Liver (tissue), 9 donors: ENCODE measurements around the gene JAG1. TPM values are rescaled to one million over a fixed set of nuclear protein-coding genes. Genes with fewer than 3 reads are reported as not detected.
A peak's percentile ranks its signal among the peaks of the same experiment; 100 is the strongest.

ENCODE experiments used
- DNase-seq: peaks from one replicate; pipeline ENCODE4 v3.0.0-alpha.2; 2017; ENCODE audit warnings: low spot score
- H3K27ac ChIP-seq, 2 donors: one replicate each; pipeline ENCODE4 v1.7.0; 2013; ENCODE audit warnings: inconsistent platforms in 2 of 2, low read length in 2 of 2, control low read depth in 1 of 2, low read depth in 1 of 2, mild to moderate bottlenecking in 1 of 2
- H3K27me3 ChIP-seq, 4 donors: one replicate each; pipeline versions ENCODE4 v1.6.1 to v1.7.0; 2013; ENCODE audit warnings: low read length in 3 of 4, inconsistent platforms in 1 of 4, mild to moderate bottlenecking in 1 of 4, moderate library complexity in 1 of 4; ENCODE audit not compliant: control insufficient read depth in 4 of 4, insufficient read depth in 4 of 4
- H3K36me3 ChIP-seq, 4 donors: one replicate each; pipeline versions ENCODE4 v1.6.1 to v1.7.0; 2013; ENCODE audit warnings: low read length in 3 of 4, mild to moderate bottlenecking in 3 of 4, low read depth in 1 of 4, moderate library complexity in 1 of 4; ENCODE audit not compliant: control insufficient read depth in 4 of 4, insufficient read depth in 3 of 4
- H3K4me1 ChIP-seq, 4 donors: one replicate each; pipeline versions ENCODE4 v1.6.1 to v1.7.0; 2013; ENCODE audit warnings: low read length in 3 of 4, mild to moderate bottlenecking in 3 of 4, moderate library complexity in 1 of 4; ENCODE audit not compliant: control insufficient read depth in 4 of 4, insufficient read depth in 4 of 4
- H3K4me3 ChIP-seq, 3 donors: one replicate each; pipeline versions ENCODE4 v1.6.1 to v1.7.0; 2013; ENCODE audit warnings: low read length in 3 of 3, control low read depth in 1 of 3, low read depth in 1 of 3, mild to moderate bottlenecking in 1 of 3
- H3K9ac ChIP-seq, 2 donors: one replicate each; pipeline ENCODE4 v1.7.0; 2013; ENCODE audit warnings: low read length in 2 of 2, mild to moderate bottlenecking in 2 of 2, moderate library complexity in 2 of 2, control low read depth in 1 of 2, low read depth in 1 of 2
- H3K9me3 ChIP-seq, 4 donors: one replicate each; pipeline versions ENCODE4 v1.6.1 to v1.7.0; 2013; ENCODE audit warnings: low read length in 3 of 4; ENCODE audit not compliant: control insufficient read depth in 4 of 4
- EGR1 ChIP-seq, 2 donors: IDR thresholded peaks; 2 replicates each; pipeline ENCODE4 v1.6.1; 2016 to 2018; ENCODE audit warnings: antibody characterized with exemption in 2 of 2, low read depth in 2 of 2
- FOXA1 ChIP-seq: IDR thresholded peaks from 2 replicates; pipeline ENCODE4 v1.6.1; 2016; ENCODE audit warnings: antibody characterized with exemption
- FOXA2 ChIP-seq: IDR thresholded peaks from 2 replicates; pipeline ENCODE4 v1.6.1; 2016; ENCODE audit warnings: antibody characterized with exemption
- GABPA ChIP-seq, 2 donors: IDR thresholded peaks in 1 of 2; conservative IDR thresholded peaks in 1 of 2; 2 replicates each; pipeline ENCODE4 v1.6.1; 2016; ENCODE audit warnings: antibody characterized with exemption in 2 of 2, mild to moderate bottlenecking in 1 of 2, moderate library complexity in 1 of 2
- HNF4A ChIP-seq, 2 donors: conservative IDR thresholded peaks; 2 replicates each; pipeline ENCODE4 v1.6.1; 2016; ENCODE audit warnings: antibody characterized with exemption in 2 of 2, mild to moderate bottlenecking in 2 of 2
- HNF4G ChIP-seq: IDR thresholded peaks from 2 replicates; pipeline ENCODE4 v1.6.1; 2016; ENCODE audit warnings: antibody characterized with exemption
- JUND ChIP-seq, 2 donors: IDR thresholded peaks; 2 replicates each; pipeline ENCODE4 v1.6.1; 2016; ENCODE audit warnings: antibody characterized with exemption in 2 of 2
- NR2F2 ChIP-seq: IDR thresholded peaks from 2 replicates; pipeline ENCODE4 v1.6.1; 2016; ENCODE audit warnings: antibody characterized with exemption
- RAD21 ChIP-seq, 2 donors: IDR thresholded peaks; 2 replicates each; pipeline ENCODE4 v1.6.1; 2016; ENCODE audit warnings: antibody characterized with exemption in 2 of 2, mild to moderate bottlenecking in 2 of 2
- RXRA ChIP-seq, 2 donors: IDR thresholded peaks; 2 replicates each; pipeline ENCODE4 v1.6.1; 2017 to 2018; ENCODE audit warnings: antibody characterized with exemption in 2 of 2, mild to moderate bottlenecking in 1 of 2
- SP1 ChIP-seq: IDR thresholded peaks from 2 replicates; pipeline ENCODE4 v1.6.1; 2018; ENCODE audit warnings: antibody characterized with exemption, mild to moderate bottlenecking
- TAF1 ChIP-seq: conservative IDR thresholded peaks from 2 replicates; pipeline ENCODE4 v1.6.1; 2016; ENCODE audit warnings: antibody characterized with exemption, mild to moderate bottlenecking
- YY1 ChIP-seq: IDR thresholded peaks from 2 replicates; pipeline ENCODE4 v1.6.1; 2016; ENCODE audit warnings: antibody characterized with exemption, mild to moderate bottlenecking
- WGBS: extraction: QIAGEN DNeasy Blood & Tissue Kit; methylation state at CpG from one replicate; pipeline ENCODE4 v1.1.7; 2013; 5-methylcytosine and 5-hydroxymethylcytosine counted together
- polyA plus RNA-seq, 2 donors: library from polyadenylated mRNA; stranded (reverse) in 1 of 2; unstranded in 1 of 2; fragments of 200-250 nt in 1 of 2; fragments of >200 nt in 1 of 2; fragmentation: Nextera tagmentation in 1 of 2; extraction: Ambion mirVana in 1 of 2; gene quantifications; one replicate each; pipeline versions ENCODE4 v1.2.1 to v1.2.3, GENCODE V29; 2013 to 2015
- total RNA-seq, 2 donors: library from RNA; depleted of rRNA; stranded (reverse); fragments of >200 nt; gene quantifications; one replicate each; pipeline ENCODE4 v1.2.3, GENCODE V29; 2014
- TF ChIP-seq, protein P1 (sequence below): IDR thresholded peaks from 2 replicates; pipeline ENCODE4 v1.6.1; 2016; ENCODE audit warnings: antibody characterized with exemption
- TF ChIP-seq, protein P2 (sequence below): IDR thresholded peaks from 2 replicates; pipeline ENCODE4 v1.6.1; 2016; ENCODE audit warnings: antibody characterized with exemption, mild to moderate bottlenecking
- TF ChIP-seq, protein P3 (sequence below): IDR thresholded peaks from 2 replicates; pipeline ENCODE4 v1.6.1; 2016; ENCODE audit warnings: antibody characterized with exemption
- TF ChIP-seq, protein P4 (sequence below): IDR thresholded peaks from 2 replicates; pipeline ENCODE4 v1.6.1; 2016; ENCODE audit warnings: antibody characterized with exemption
- donor health status: healthy.
- donor health status: healthy.
- donor health status: healthy.
- donor health status: healthy.
- donor health status: healthy.

The JAG1 gene
- total and polyA plus RNA-seq, 4 donors, result 1.8 to 16.6 (median 4.6) TPM

DNA sequence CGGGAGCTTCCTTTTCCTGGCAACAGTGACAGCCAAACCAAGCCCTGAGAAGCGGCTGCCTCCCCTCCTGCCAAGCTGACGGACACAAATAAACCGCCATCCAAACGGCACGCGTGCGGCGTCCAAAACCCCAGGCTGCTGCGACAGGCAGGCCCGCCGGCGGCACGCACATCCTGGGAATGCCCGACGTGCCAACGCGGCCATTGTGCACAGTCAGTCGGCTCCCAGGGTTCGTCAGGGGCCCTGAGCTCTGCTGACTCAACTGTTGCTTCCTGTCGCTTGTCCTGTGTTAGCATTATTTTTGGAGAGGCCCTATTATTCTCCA lies 6.8 kb downstream of the JAG1 start:
- Histone ChIP-seq H3K9ac (no peak overlapping the region), H3K36me3 (no peaks in the 10 kb centered on the region), H3K4me1 (peaks cover 0 to 4% (median 0%) of the 10 kb centered on the region in 4 donors), H3K27me3 (no peaks in the 10 kb centered on the region), H3K27ac (peak overlapping the region in 1 of 2 donors; percentile 21), H3K4me3 (no peak overlapping the region), H3K9me3 (no peaks in the 10 kb centered on the region)
- WGBS, result 86% methylated on average over 21 of the region's 21 CpGs
- no peak for DNase-seq
- TF ChIP-seq, protein P1, sequence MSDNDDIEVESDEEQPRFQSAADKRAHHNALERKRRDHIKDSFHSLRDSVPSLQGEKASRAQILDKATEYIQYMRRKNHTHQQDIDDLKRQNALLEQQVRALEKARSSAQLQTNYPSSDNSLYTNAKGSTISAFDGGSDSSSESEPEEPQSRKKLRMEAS, result no peak
- TF ChIP-seq, protein P2, sequence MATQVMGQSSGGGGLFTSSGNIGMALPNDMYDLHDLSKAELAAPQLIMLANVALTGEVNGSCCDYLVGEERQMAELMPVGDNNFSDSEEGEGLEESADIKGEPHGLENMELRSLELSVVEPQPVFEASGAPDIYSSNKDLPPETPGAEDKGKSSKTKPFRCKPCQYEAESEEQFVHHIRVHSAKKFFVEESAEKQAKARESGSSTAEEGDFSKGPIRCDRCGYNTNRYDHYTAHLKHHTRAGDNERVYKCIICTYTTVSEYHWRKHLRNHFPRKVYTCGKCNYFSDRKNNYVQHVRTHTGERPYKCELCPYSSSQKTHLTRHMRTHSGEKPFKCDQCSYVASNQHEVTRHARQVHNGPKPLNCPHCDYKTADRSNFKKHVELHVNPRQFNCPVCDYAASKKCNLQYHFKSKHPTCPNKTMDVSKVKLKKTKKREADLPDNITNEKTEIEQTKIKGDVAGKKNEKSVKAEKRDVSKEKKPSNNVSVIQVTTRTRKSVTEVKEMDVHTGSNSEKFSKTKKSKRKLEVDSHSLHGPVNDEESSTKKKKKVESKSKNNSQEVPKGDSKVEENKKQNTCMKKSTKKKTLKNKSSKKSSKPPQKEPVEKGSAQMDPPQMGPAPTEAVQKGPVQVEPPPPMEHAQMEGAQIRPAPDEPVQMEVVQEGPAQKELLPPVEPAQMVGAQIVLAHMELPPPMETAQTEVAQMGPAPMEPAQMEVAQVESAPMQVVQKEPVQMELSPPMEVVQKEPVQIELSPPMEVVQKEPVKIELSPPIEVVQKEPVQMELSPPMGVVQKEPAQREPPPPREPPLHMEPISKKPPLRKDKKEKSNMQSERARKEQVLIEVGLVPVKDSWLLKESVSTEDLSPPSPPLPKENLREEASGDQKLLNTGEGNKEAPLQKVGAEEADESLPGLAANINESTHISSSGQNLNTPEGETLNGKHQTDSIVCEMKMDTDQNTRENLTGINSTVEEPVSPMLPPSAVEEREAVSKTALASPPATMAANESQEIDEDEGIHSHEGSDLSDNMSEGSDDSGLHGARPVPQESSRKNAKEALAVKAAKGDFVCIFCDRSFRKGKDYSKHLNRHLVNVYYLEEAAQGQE, result no peak
- TF ChIP-seq FOXA1, result no peak
- TF ChIP-seq, protein P3, sequence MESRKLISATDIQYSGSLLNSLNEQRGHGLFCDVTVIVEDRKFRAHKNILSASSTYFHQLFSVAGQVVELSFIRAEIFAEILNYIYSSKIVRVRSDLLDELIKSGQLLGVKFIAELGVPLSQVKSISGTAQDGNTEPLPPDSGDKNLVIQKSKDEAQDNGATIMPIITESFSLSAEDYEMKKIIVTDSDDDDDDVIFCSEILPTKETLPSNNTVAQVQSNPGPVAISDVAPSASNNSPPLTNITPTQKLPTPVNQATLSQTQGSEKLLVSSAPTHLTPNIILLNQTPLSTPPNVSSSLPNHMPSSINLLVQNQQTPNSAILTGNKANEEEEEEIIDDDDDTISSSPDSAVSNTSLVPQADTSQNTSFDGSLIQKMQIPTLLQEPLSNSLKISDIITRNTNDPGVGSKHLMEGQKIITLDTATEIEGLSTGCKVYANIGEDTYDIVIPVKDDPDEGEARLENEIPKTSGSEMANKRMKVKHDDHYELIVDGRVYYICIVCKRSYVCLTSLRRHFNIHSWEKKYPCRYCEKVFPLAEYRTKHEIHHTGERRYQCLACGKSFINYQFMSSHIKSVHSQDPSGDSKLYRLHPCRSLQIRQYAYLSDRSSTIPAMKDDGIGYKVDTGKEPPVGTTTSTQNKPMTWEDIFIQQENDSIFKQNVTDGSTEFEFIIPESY, result no peak
- TF ChIP-seq EGR1 (IDR thresholded peaks at IDR 0.05; ENCODE audit: low read depth in 2 of 2), result no peak
- no peak for TF ChIP-seq RXRA (IDR thresholded peaks at IDR 0.05)
- TF ChIP-seq FOXA2, result no peak
- TF ChIP-seq, protein P4, sequence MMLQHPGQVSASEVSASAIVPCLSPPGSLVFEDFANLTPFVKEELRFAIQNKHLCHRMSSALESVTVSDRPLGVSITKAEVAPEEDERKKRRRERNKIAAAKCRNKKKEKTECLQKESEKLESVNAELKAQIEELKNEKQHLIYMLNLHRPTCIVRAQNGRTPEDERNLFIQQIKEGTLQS, result no peak

DNA sequence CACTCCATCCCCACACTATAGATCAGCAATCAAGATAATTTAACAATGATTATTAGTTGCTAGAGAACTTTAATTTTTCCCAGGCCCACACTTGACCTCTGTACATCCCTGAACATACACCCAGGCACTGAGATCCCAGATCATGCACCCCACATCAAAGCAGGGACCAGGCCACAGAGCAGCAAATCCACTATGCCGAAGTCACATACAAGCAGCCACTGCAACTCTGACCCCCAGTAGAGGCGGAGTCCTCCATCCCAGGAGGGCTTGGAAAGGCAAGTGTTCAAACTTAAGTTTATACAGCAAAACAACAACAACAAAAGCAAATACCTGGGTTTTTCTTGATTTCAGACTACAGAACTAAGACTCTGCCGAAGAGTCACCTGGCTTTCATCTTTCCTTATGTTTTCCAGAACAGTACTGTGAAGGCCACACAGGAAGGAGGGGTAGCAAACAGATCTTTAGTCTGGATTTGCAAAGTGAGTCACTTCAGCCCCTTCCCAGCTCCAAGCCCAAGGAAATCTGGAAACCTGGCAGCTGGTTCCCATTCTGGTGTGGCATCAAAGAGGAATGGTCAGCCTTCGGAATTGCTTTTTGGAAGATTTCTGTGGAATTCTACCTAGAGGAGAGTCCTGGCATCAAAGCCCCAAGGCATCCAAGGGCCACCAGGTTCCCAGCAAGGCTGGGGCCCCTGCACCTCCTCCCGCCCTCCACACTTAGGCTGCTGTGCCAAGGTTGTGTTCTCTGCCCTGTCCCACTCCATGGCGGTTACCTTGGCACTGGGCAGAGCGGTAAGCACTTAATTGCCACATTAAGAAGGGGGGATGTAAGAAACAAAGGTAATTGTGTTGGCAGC lies 7.3 kb downstream of the JAG1 start:
- Histone ChIP-seq H3K4me3 (no peak overlapping the region), H3K9ac (no peak overlapping the region), H3K27me3 (no peaks in the 10 kb centered on the region), H3K9me3 (no peaks in the 10 kb centered on the region), H3K36me3 (no peaks in the 10 kb centered on the region), H3K27ac (peak overlapping the region in 1 of 2 donors; percentile 21), H3K4me1 (peaks cover 0 to 3% (median 0%) of the 10 kb centered on the region in 4 donors)
- DNase-seq, result no peak
- 85% methylated on average over 7 of the region's 7 CpGs for WGBS
- TF ChIP-seq HNF4A (conservative IDR thresholded peaks at IDR 0.05) (no peak), SP1 (no peak), HNF4G (no peak), EGR1 (IDR thresholded peaks at IDR 0.05; ENCODE audit: low read depth in 2 of 2) (no peak), FOXA1 (no peak), YY1 (no peak), JUND (IDR thresholded peaks at IDR 0.05) (no peak), FOXA2 (no peak), TAF1 (no peak), GABPA (IDR thresholded peaks at IDR 0.05 in 1 of 2, conservative IDR thresholded peaks at IDR 0.05 in 1 of 2) (no peak), RAD21 (IDR thresholded peaks at IDR 0.05) (no peak), RXRA (IDR thresholded peaks at IDR 0.05) (no peak), NR2F2 (no peak)
- TF ChIP-seq, protein P3, result no peak
